ENCODE data around the gene COG2.
"Not testable (repeated sequence)": the region's sequence is repeated elsewhere in the genome, so short reads cannot be mapped to it uniquely, and the experiment has no call there.

COG2 gene

DNA sequence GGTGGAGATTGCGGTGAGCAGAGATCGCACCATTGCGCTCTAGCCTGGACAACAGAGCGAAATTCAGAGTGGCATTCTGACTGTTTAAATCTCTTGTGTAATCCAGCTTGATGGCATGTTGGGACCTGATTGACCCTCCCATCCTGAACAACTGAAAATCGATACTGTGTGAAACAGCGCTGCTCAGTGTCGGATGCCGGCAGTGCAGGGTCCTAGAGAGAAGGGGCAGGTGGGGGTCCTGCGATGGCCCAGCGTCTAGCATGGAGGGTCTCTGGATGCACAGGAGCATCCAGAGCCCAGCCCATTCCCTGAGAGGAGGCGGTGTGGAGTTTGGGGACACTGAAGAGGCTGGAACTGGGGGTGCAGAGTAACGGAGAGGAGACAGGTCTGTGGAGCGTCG lies 55.8 kb downstream of the COG2 start:
- TF ChIP-seq, protein P1, sequence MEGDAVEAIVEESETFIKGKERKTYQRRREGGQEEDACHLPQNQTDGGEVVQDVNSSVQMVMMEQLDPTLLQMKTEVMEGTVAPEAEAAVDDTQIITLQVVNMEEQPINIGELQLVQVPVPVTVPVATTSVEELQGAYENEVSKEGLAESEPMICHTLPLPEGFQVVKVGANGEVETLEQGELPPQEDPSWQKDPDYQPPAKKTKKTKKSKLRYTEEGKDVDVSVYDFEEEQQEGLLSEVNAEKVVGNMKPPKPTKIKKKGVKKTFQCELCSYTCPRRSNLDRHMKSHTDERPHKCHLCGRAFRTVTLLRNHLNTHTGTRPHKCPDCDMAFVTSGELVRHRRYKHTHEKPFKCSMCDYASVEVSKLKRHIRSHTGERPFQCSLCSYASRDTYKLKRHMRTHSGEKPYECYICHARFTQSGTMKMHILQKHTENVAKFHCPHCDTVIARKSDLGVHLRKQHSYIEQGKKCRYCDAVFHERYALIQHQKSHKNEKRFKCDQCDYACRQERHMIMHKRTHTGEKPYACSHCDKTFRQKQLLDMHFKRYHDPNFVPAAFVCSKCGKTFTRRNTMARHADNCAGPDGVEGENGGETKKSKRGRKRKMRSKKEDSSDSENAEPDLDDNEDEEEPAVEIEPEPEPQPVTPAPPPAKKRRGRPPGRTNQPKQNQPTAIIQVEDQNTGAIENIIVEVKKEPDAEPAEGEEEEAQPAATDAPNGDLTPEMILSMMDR (IDR thresholded peaks at IDR 0.05; ENCODE audit: low read depth, low read length, missing control alignments), result no peak
- H3K4me3 ChIP-seq (replicated peaks; ENCODE audit: low read depth, low read length), result no peak overlapping the region
- DNase-seq (ENCODE audit: extremely low read depth, low read depth), result no peak

DNA sequence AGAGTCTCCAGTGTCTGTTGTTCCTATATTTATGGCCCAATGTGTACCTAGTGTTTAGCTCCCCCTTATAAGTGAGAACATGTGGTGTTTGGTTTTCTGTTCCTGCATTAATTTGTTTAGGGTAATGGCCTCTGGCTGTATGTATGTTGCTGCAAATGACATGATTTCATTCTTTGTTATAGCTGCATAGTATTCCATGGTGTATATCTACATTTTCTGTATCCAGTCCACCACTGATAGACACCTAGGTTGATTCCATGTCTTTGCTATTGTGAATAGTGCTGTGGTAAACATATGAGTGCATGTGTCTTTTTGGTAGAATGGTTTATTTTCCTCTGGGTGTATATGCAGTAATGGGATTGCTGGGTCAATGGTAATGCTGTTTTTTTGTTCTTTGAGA lies 56.7 kb downstream of the COG2 start:
- H3K4me3 ChIP-seq (replicated peaks; ENCODE audit: low read depth, low read length); DNase-seq (ENCODE audit: extremely low read depth, low read depth): not testable (repeated sequence)

DNA sequence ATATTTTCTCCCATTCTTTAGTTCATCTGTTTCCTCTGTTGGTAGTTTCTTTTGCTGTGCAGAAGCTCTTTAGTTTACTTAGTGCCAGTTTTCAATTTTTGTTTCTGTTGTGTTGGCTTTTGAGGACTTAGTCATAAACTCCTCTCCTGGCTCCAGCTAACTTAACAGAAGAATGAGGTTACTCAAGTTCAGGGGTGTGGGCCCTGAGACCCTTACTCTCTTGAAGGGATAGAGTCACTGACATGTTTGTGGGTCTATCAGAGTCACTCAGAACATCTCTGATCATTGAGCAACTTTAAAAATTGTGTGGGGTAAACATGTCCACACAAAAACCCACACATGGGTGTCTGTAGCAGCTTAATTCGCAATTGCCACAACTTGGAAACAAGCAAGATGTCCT lies 57.4 kb downstream of the COG2 start:
- TF ChIP-seq, protein P1 (IDR thresholded peaks at IDR 0.05; ENCODE audit: low read depth, low read length, missing control alignments), result no peak
- DNase-seq (ENCODE audit: extremely low read depth, low read depth), result no peak
- no peak overlapping the region for H3K4me3 ChIP-seq (replicated peaks; ENCODE audit: low read depth, low read length)

DNA sequence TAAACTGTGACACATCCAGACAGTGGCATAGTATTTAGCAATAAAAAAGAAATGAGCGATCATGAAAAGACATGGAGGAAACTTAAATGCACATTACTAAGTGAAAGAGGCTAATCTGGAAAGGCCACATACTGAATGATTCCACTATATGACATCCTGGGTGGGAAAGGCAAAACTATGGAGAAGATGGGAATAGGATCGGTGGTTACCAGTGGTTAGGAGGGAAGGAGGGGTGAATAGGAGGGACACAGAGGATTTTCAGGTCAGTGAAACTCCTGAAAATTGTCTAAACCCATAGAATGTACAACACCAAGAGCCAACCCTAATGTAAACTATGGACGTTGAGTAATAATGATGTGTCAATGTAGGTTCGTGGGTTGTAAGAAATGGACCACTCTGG lies 57.9 kb downstream of the COG2 start:
- TF ChIP-seq, protein P1 (IDR thresholded peaks at IDR 0.05; ENCODE audit: low read depth, low read length, missing control alignments), result no peak
- H3K4me3 ChIP-seq (replicated peaks; ENCODE audit: low read depth, low read length), result no peak overlapping the region
- DNase-seq (ENCODE audit: extremely low read depth, low read depth), result no peak

DNA sequence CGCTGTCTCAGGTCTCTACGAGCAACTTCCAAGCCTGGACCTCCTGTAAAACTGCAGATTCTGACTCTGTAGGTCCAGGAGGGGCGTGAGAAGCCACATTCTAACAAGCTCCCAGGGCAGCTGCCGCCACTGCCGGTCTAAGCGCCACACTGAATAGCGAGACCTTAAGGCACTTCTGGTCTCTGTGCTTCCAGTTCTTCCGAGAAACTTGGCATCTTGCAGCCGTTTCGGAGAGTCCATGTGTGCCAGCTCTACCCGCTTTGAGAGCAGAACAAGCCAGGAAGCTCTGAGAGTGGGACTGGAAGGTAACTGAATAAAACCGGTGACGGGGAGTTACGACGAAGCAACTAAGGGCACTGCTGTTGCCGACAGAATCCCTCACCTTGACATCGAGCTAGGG lies 59.2 kb downstream of the COG2 start:
- no peak for DNase-seq (ENCODE audit: extremely low read depth, low read depth)
- TF ChIP-seq, protein P1 (IDR thresholded peaks at IDR 0.05; ENCODE audit: low read depth, low read length, missing control alignments), result no peak
- H3K4me3 ChIP-seq (replicated peaks; ENCODE audit: low read depth, low read length), result no peak overlapping the region

DNA sequence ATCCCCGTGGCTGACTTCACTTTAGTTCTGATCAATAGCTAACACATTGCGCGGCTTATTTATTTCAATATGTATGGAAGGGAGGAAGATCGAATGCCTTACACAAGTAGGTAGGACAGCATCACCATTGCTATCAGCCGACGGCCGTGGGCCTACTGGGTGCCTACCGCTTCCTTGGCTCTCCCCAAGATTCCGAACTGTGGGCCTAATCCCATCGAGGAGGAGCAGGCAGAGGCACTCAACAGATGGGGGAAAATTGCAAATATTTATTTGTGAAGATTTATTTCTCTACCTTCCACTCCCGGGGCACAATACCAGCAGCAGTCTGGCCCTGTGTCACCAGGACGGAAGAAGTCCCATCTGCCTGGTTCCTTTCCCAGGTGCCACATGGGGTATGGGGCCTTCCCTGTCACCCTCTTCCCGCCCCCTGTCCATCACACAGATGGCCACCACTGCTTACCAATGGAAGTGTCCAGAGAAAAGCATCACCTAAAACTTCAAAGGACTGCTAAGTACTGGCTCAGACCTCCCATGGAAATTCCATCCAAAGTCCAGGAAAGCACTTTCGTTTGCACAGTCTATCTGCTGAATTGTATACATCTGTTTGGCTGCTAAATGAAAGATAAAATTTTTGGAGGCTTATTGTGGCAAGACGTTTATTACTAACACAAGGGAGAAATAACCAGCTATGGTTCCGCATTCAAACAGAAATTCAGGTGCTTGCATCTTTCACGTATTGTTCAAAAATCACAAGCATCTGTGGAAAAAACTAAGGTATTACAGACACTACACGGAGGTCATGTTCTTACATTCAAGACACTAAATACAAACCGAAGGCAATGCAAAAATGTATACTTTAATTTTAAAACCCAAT lies 59.9 kb downstream of the COG2 start:
- H3K4me3 ChIP-seq (replicated peaks; ENCODE audit: low read depth, low read length), result no peak overlapping the region
- TF ChIP-seq, protein P1 (IDR thresholded peaks at IDR 0.05; ENCODE audit: low read depth, low read length, missing control alignments), result no peak
- DNase-seq (ENCODE audit: extremely low read depth, low read depth), result no peak

DNA sequence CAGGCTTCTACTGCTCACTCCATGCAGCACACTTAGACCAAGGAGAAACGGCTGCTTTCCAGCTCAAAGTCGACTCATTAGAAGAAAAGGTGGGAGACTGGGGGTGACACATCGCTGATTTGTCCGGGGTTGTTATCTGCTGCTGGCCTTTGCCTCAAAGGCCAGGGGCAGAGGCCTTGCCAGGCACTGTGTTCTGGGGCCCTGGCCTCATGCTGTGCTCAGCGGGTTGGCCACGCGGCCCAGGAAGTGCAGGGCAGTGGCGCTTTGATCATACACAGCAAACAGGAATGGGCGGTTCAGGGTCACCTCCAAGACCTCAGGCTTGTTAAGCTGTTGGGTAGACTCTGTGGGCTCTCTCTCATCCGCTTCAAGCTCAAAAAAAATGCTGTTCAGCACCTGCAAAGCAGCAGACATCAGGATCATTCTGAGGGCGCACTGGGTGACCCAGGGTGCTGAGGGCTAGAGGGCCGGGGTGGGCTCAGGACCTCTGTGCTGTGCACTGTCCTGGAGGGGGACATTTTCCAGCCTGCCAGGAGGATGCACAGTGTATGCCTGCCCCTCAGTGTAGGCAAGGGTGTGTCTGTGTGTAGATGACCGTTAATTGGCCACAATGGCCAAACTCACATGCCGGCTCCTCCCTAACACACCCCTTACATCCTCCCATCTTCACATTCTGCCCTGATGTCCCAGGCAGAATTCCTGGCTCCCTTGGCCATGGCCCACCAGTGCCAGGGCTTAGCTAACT lies 60.8 kb downstream of the COG2 start:
- TF ChIP-seq, protein P1 (IDR thresholded peaks at IDR 0.05; ENCODE audit: low read depth, low read length, missing control alignments), result no peak
- H3K4me3 ChIP-seq (replicated peaks; ENCODE audit: low read depth, low read length), result no peak overlapping the region
- no peak for DNase-seq (ENCODE audit: extremely low read depth, low read depth)
